ENCODE results near the gene PSMC1.

- no peak for TF ChIP-seq TBL1XR1 (IDR thresholded peaks at IDR 0.05; ENCODE audit: low read depth, low read length)
- no peak for TF ChIP-seq EZH2 (IDR thresholded peaks at IDR 0.05; ENCODE audit: borderline replicate concordance, control insufficient read depth, low read depth, low read length)
- TF ChIP-seq ESRRA (IDR thresholded peaks at IDR 0.05; ENCODE audit: low read length): no peak
- no peak for TF ChIP-seq TARDBP (IDR thresholded peaks at IDR 0.05; ENCODE audit: borderline replicate concordance)
- no peak for TF ChIP-seq CTCF (IDR thresholded peaks at IDR 0.05 in 2 of 3, conservative IDR thresholded peaks at IDR 0.05 in 1 of 3; ENCODE audit: control insufficient read depth in 2 of 3, extremely low read depth in 1 of 3, insufficient read depth in 1 of 3, low read depth in 3 of 3, low read length in 3 of 3)
- no peak for TF ChIP-seq SUPT20H (IDR thresholded peaks at IDR 0.05; ENCODE audit: borderline replicate concordance, control insufficient read depth, low read depth, low read length)
These were observed 44.8 kb downstream of the PSMC1 start for GRCh38 chr14:90301122-90301521.
